ENCODE measurements around the gene GATA6.

The GATA6 gene

GRCh38 chr18:22136395-22136794, 33.0 kb upstream of the GATA6 start:
- ChIA-PET POLR2A (interaction anchor here (0.6 to 1.7 kb wide), 2 partner anchors 34 to 144 kb away, joined by 3 to 4 read pairs; no protein-coding TSS in a partner anchor), CTCF (interaction anchor here (0.6 kb wide), 1 partner anchor 225 kb away, joined by 3 read pairs; no protein-coding TSS in a partner anchor)
- no peaks in the 10 kb centered on the region for H3K9me3 ChIP-seq (ENCODE audit: control insufficient read depth, insufficient read depth, low read depth, low read length)
- peaks cover 9% of the 10 kb centered on the region for H3K4me1 ChIP-seq (ENCODE audit: control insufficient read depth, insufficient read depth, low read length)
- no peaks in the 10 kb centered on the region for H3K36me3 ChIP-seq (ENCODE audit: control insufficient read depth in 2 of 2, insufficient read depth in 1 of 2, low read length in 2 of 2)
- no peak overlapping the region for H3K4me3 ChIP-seq (ENCODE audit: low read depth, low read length)
- peak overlapping the region; percentile 26; the same call in 1 of the 2 replicates for H3K27ac ChIP-seq (ENCODE audit: extremely low read depth, low read depth, low read length)
- TF ChIP-seq ZNF398 (tag by site-specific recombination; IDR thresholded peaks at IDR 0.05), result peak; percentile 59; the same call in 1 of the 2 replicates
- TF ChIP-seq ZNF701 (tag by site-specific recombination; IDR thresholded peaks at IDR 0.05), result no peak
- no peak for TF ChIP-seq ZNF426 (tag by site-specific recombination; IDR thresholded peaks at IDR 0.05)
- TF ChIP-seq ZNF112 (tag by site-specific recombination; IDR thresholded peaks at IDR 0.05), result no peak
- TF ChIP-seq ZNF580 (tag by site-specific recombination; IDR thresholded peaks at IDR 0.05), result peak; percentile 71
- peak; percentile 85 for TF ChIP-seq WT1 (tag by site-specific recombination; IDR thresholded peaks at IDR 0.05)
- TF ChIP-seq ZNF121 (tag by site-specific recombination; IDR thresholded peaks at IDR 0.05), result no peak
- TF ChIP-seq ZNF335 (tag by site-specific recombination; conservative IDR thresholded peaks at IDR 0.05), result peak; percentile 58
- TF ChIP-seq ZNF488 (tag by site-specific recombination; IDR thresholded peaks at IDR 0.05), result no peak
- TF ChIP-seq ZNF280C (tag by site-specific recombination; IDR thresholded peaks at IDR 0.05), result no peak
- TF ChIP-seq, protein P1, sequence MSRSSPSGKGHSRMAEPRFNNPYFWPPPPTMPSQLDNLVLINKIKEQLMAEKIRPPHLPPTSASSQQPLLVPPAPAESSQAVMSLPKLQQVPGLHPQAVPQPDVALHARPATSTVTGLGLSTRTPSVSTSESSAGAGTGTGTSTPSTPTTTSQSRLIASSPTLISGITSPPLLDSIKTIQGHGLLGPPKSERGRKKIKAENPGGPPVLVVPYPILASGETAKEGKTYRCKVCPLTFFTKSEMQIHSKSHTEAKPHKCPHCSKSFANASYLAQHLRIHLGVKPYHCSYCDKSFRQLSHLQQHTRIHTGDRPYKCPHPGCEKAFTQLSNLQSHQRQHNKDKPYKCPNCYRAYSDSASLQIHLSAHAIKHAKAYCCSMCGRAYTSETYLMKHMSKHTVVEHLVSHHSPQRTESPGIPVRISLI (tag by site-specific recombination; IDR thresholded peaks at IDR 0.05), result no peak
- TF ChIP-seq ZNF433 (tag by site-specific recombination; IDR thresholded peaks at IDR 0.05; ENCODE audit: low read depth), result no peak
- TF ChIP-seq REPIN1 (tag by site-specific recombination; IDR thresholded peaks at IDR 0.05; ENCODE audit: low read depth), result no peak
- TF ChIP-seq ZNF146 (tag by site-specific recombination; IDR thresholded peaks at IDR 0.05), result no peak
- no peak for TF ChIP-seq ZNF76 (tag by site-specific recombination; IDR thresholded peaks at IDR 0.05; ENCODE audit: borderline replicate concordance, low read depth)
- peak; percentile 13 for TF ChIP-seq GLIS1 (tag by site-specific recombination; IDR thresholded peaks at IDR 0.05)
- TF ChIP-seq, protein P2, sequence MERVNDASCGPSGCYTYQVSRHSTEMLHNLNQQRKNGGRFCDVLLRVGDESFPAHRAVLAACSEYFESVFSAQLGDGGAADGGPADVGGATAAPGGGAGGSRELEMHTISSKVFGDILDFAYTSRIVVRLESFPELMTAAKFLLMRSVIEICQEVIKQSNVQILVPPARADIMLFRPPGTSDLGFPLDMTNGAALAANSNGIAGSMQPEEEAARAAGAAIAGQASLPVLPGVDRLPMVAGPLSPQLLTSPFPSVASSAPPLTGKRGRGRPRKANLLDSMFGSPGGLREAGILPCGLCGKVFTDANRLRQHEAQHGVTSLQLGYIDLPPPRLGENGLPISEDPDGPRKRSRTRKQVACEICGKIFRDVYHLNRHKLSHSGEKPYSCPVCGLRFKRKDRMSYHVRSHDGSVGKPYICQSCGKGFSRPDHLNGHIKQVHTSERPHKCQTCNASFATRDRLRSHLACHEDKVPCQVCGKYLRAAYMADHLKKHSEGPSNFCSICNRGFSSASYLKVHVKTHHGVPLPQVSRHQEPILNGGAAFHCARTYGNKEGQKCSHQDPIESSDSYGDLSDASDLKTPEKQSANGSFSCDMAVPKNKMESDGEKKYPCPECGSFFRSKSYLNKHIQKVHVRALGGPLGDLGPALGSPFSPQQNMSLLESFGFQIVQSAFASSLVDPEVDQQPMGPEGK (tag by site-specific recombination; IDR thresholded peaks at IDR 0.05), result no peak
- TF ChIP-seq ZNF350 (tag by site-specific recombination; IDR thresholded peaks at IDR 0.05), result no peak
- TF ChIP-seq ZNF624 (tag by site-specific recombination; IDR thresholded peaks at IDR 0.05), result no peak
- TF ChIP-seq KLF9 (tag by site-specific recombination; IDR thresholded peaks at IDR 0.05; ENCODE audit: low read depth), result no peak
- no peak for TF ChIP-seq ZNF510 (tag by site-specific recombination; IDR thresholded peaks at IDR 0.05; ENCODE audit: insufficient replicate concordance)
- no peak for TF ChIP-seq HOXD13 (CRISPR knock-in tag; IDR thresholded peaks at IDR 0.05; ENCODE audit: borderline replicate concordance)
- TF ChIP-seq ZNF600 (tag by site-specific recombination; IDR thresholded peaks at IDR 0.05), result no peak
- TF ChIP-seq ZNF621 (tag by site-specific recombination; IDR thresholded peaks at IDR 0.05), result no peak
- no peak for TF ChIP-seq ZNF354C (tag by site-specific recombination; IDR thresholded peaks at IDR 0.05; ENCODE audit: borderline replicate concordance, low read depth)
- peak; percentile 48; the same call in 1 of the 2 replicates for TF ChIP-seq KLF1 (tag by site-specific recombination; IDR thresholded peaks at IDR 0.05)
- TF ChIP-seq KLF17 (tag by site-specific recombination; IDR thresholded peaks at IDR 0.05), result peak; percentile 77
- no peak for TF ChIP-seq ZFP41 (tag by site-specific recombination; IDR thresholded peaks at IDR 0.05; ENCODE audit: borderline replicate concordance)
- peak; percentile 94; the same call in 1 of the 2 replicates for TF ChIP-seq ZNF610 (tag by site-specific recombination; IDR thresholded peaks at IDR 0.05; ENCODE audit: borderline replicate concordance)

Measured in HEK293 (cell line).